Activated CD4-positive, alpha-beta T cell treated with anti-CD3 and anti-CD28 coated beads for 1 hour (primary cell): ENCODE measurements around the gene CLTC.
A peak's percentile ranks its signal among the peaks of the same experiment; 100 is the strongest.
"Not testable (repeated sequence)": the region's sequence is repeated elsewhere in the genome, so short reads cannot be mapped to it uniquely, and the experiment has no call there.

ENCODE experiments used
- DNase-seq: peaks from one replicate; pipeline ENCODE4 v3.0.0-alpha.2; 2020

Gene CLTC

GRCh38 chr17:59619298-59620063 lies at the start of gene CLTC:
CLTC (plus strand) TSS chr17:59619895; CDS start chr17:59620132, 237 bp downstream.
- peak; percentile 88 for DNase-seq

GRCh38 chr17:59572301-59572924 lies 47.3 kb upstream of the CLTC start:
- DNase-seq: no peak

- not testable (repeated sequence) for DNase-seq
Observed at GRCh38 chr17:59584168-59584567, 35.5 kb upstream of the CLTC start.

- no peak for DNase-seq
Observed at GRCh38 chr17:59600169-59600568, 19.5 kb upstream of the CLTC start.

GRCh38 chr17:59601130-59601529 lies 18.6 kb upstream of the CLTC start:
- no peak for DNase-seq

GRCh38 chr17:59607061-59607460 lies 12.6 kb upstream of the CLTC start:
- no peak for DNase-seq

GRCh38 chr17:59607817-59608403 lies 11.8 kb upstream of the CLTC start:
- DNase-seq: no peak

- DNase-seq: no peak
Observed at GRCh38 chr17:59611503-59611902, 8.2 kb upstream of the CLTC start.

- DNase-seq: no peak
Observed at GRCh38 chr17:59616253-59616920, 3.3 kb upstream of the CLTC start.

GRCh38 chr17:59617156-59617732 lies 2.5 kb upstream of the CLTC start:
- DNase-seq: no peak

GRCh38 chr17:59619035-59619297 lies 729 bp upstream of the CLTC start:
- DNase-seq: no peak

GRCh38 chr17:59620064-59620359 lies 317 bp downstream of the CLTC start:
- DNase-seq: no peak

- peak; percentile 24 for DNase-seq
Observed at GRCh38 chr17:59620518-59621259, 994 bp downstream of the CLTC start.

- no peak for DNase-seq
Observed at GRCh38 chr17:59621771-59622170, 2.1 kb downstream of the CLTC start.

- no peak for DNase-seq
Observed at GRCh38 chr17:59623151-59623550, 3.5 kb downstream of the CLTC start.

- DNase-seq: no peak
Observed at GRCh38 chr17:59626756-59627155, 7.1 kb downstream of the CLTC start.

GRCh38 chr17:59627274-59627673 lies 7.6 kb downstream of the CLTC start:
- no peak for DNase-seq

GRCh38 chr17:59627770-59628171 lies 8.1 kb downstream of the CLTC start:
- DNase-seq: no peak

- no peak for DNase-seq
Observed at GRCh38 chr17:59629174-59629573, 9.5 kb downstream of the CLTC start.

- DNase-seq: no peak
Observed at GRCh38 chr17:59631276-59631675, 11.6 kb downstream of the CLTC start.

GRCh38 chr17:59632398-59632797 lies 12.7 kb downstream of the CLTC start:
- DNase-seq: no peak

- no peak for DNase-seq
Observed at GRCh38 chr17:59633658-59634359, 14.1 kb downstream of the CLTC start.
